ENCODE data around the gene STK32B.

STK32B gene

DNA sequence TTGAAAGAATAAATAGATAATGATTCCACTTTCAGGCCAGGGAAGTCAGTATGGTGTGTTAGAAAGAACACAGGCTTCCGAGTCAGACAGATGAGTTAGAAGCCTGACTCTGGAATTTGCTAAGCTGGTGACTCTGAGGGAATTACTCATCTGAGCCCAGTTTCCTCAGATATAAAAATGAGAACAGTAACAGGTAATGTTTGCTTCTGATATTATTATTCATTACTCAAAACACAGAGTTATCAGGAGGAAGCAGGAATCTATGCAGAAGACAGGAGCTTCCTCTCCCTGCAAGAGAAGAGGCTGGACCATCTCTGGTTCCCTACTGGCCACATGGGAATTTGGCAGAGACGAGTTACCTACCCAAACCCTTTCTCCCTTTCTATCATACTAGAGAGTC lies 494.0 kb downstream of the STK32B start:
- H3K9me2 ChIP-seq (replicated peaks; ENCODE audit: low read depth, low read length), result no peaks in the 10 kb centered on the region
- H3K9me3 ChIP-seq (ENCODE audit: insufficient read depth, low read depth, low read length), result no peaks in the 10 kb centered on the region; the same call in 1 of the 2 replicates
- H3K36me3 ChIP-seq (ENCODE audit: insufficient read depth, low read length), result no peaks in the 10 kb centered on the region
- H2AFZ ChIP-seq (ENCODE audit: low read length), result no peak overlapping the region
- no peaks in the 10 kb centered on the region for H3F3A ChIP-seq (ENCODE audit: low read depth)
- H3K4me1 ChIP-seq (ENCODE audit: insufficient read depth, low read length, poor library complexity, severe bottlenecking), result no peaks in the 10 kb centered on the region
- H4K20me1 ChIP-seq (ENCODE audit: insufficient read depth, low read length, poor library complexity, severe bottlenecking), result no peaks in the 10 kb centered on the region
- H3K4me3 ChIP-seq (ENCODE audit: low read length, poor library complexity, severe bottlenecking), result no peak overlapping the region
- TF ChIP-seq, protein P1, sequence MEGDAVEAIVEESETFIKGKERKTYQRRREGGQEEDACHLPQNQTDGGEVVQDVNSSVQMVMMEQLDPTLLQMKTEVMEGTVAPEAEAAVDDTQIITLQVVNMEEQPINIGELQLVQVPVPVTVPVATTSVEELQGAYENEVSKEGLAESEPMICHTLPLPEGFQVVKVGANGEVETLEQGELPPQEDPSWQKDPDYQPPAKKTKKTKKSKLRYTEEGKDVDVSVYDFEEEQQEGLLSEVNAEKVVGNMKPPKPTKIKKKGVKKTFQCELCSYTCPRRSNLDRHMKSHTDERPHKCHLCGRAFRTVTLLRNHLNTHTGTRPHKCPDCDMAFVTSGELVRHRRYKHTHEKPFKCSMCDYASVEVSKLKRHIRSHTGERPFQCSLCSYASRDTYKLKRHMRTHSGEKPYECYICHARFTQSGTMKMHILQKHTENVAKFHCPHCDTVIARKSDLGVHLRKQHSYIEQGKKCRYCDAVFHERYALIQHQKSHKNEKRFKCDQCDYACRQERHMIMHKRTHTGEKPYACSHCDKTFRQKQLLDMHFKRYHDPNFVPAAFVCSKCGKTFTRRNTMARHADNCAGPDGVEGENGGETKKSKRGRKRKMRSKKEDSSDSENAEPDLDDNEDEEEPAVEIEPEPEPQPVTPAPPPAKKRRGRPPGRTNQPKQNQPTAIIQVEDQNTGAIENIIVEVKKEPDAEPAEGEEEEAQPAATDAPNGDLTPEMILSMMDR (conservative IDR thresholded peaks at IDR 0.05; ENCODE audit: low read length), result no peak
- TF ChIP-seq EZH2phosphoT487 (IDR thresholded peaks at IDR 0.05; ENCODE audit: borderline replicate concordance), result no peak
- H3K4me2 ChIP-seq (ENCODE audit: low read depth, low read length, poor library complexity, severe bottlenecking), result no peak overlapping the region
- no peaks in the 10 kb centered on the region for H3K79me2 ChIP-seq (ENCODE audit: insufficient read depth, low read length)
- no peak overlapping the region for H3K9ac ChIP-seq (ENCODE audit: low read depth, low read length, poor library complexity, severe bottlenecking)
- H3K27me3 ChIP-seq (ENCODE audit: insufficient read depth, low read length, poor library complexity, severe bottlenecking), result no peaks in the 10 kb centered on the region

DNA sequence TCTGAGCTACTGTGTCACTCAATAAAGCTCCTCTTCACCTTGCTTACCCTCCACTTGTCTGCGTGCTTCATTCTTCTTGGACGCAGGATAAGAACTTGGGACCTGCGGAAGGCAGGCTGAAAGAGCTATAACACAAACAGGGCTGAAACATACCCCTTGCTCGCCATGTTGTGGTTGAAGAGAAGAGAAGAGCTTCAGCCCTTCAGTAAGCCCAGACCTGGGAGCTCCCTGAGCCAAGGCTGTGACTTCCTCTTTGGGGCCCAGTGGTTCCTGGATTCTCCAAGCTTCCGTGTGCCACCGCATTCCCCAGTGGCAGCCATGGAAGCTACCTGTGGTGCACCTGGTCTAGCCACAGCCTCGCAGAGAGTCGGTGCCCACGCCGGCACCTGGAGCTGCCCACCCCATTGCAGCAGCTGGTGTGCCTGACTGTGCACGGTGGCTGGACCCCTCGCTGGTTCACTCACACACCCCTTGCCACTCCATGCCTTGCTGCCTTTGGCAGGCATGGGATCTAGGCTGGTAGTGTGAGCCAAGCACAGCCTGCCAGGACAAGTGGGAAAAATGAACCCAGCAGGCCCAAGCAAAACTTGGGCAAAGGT lies 496.5 kb downstream of the STK32B start:
- H3K4me1 ChIP-seq (ENCODE audit: insufficient read depth, low read length, poor library complexity, severe bottlenecking), result no peaks in the 10 kb centered on the region
- H3K4me3 ChIP-seq (ENCODE audit: low read length, poor library complexity, severe bottlenecking), result no peak overlapping the region
- no peaks in the 10 kb centered on the region for H4K20me1 ChIP-seq (ENCODE audit: insufficient read depth, low read length, poor library complexity, severe bottlenecking)
- no peak overlapping the region for H3K4me2 ChIP-seq (ENCODE audit: low read depth, low read length, poor library complexity, severe bottlenecking)
- TF ChIP-seq EZH2phosphoT487 (IDR thresholded peaks at IDR 0.05; ENCODE audit: borderline replicate concordance), result no peak
- TF ChIP-seq, protein P1 (conservative IDR thresholded peaks at IDR 0.05; ENCODE audit: low read length), result no peak
- H3F3A ChIP-seq (ENCODE audit: low read depth), result no peaks in the 10 kb centered on the region
- no peak overlapping the region for H3K9ac ChIP-seq (ENCODE audit: low read depth, low read length, poor library complexity, severe bottlenecking)
- no peaks in the 10 kb centered on the region for H3K79me2 ChIP-seq (ENCODE audit: insufficient read depth, low read length)
- H3K27me3 ChIP-seq (ENCODE audit: insufficient read depth, low read length, poor library complexity, severe bottlenecking), result no peaks in the 10 kb centered on the region
- no peaks in the 10 kb centered on the region for H3K36me3 ChIP-seq (ENCODE audit: insufficient read depth, low read length)
- no peak overlapping the region for H2AFZ ChIP-seq (ENCODE audit: low read length)
- H3K9me3 ChIP-seq (ENCODE audit: insufficient read depth, low read depth, low read length), result no peaks in the 10 kb centered on the region
- H3K9me2 ChIP-seq (replicated peaks; ENCODE audit: low read depth, low read length), result no peaks in the 10 kb centered on the region

Data from Loucy (cell line).